HepG2 (cell line): ENCODE results near the gene MYO5B.

ENCODE experiments used
- CCDC6 ChIP-seq: sonication (generic); formaldehyde crosslinking; IDR thresholded peaks from 2 replicates; pipeline ENCODE4 v1.8.1; 2022; ENCODE audit warnings: mild to moderate bottlenecking, missing genetic modification reagents, moderate library complexity
- CSRNP1 ChIP-seq: sonication (generic); formaldehyde crosslinking; IDR thresholded peaks from 2 replicates; pipeline ENCODE4 v1.8.1; 2023; ENCODE audit warnings: mild to moderate bottlenecking, missing genetic modification reagents
- CTCF ChIP-seq: sonication (generic); formaldehyde crosslinking; IDR thresholded peaks from 2 replicates; pipeline ENCODE4 v1.5.0; 2020; ENCODE audit warnings: mild to moderate bottlenecking, missing genetic modification reagents, moderate library complexity
- FOXM1 ChIP-seq: sonication (generic); formaldehyde crosslinking; IDR thresholded peaks from 2 replicates; pipeline ENCODE4 v1.5.0; 2020; ENCODE audit warnings: missing genetic modification reagents
- IRF2 ChIP-seq: IDR thresholded peaks from 2 replicates; pipeline ENCODE4 v1.6.1; 2018; ENCODE audit warnings: missing genetic modification reagents, missing compliant biosample characterization
- MLXIP ChIP-seq: sonication (generic); formaldehyde crosslinking; IDR thresholded peaks from 2 replicates; pipeline ENCODE4 v1.9.0; 2021; ENCODE audit warnings: missing genetic modification reagents, borderline replicate concordance
- POLR2AphosphoS5 ChIP-seq: IDR thresholded peaks from 2 replicates; pipeline ENCODE4 v1.6.1; 2012; ENCODE audit warnings: low read depth, low read length
- RAD51 ChIP-seq: fragments of 450-650 bp; IDR thresholded peaks from 2 replicates; pipeline ENCODE4 v1.6.1; 2016; ENCODE audit warnings: borderline replicate concordance
- RNF219 ChIP-seq: sonication (generic); formaldehyde crosslinking; IDR thresholded peaks from 2 replicates; pipeline ENCODE4 v1.5.0; 2020; ENCODE audit warnings: mild to moderate bottlenecking, missing genetic modification reagents
- SCMH1 ChIP-seq: sonication (generic); formaldehyde crosslinking; IDR thresholded peaks from 2 replicates; pipeline ENCODE4 v1.9.0; 2021; ENCODE audit warnings: missing genetic modification reagents, mild to moderate bottlenecking, borderline replicate concordance
- SMAD1 ChIP-seq: sonication (generic); formaldehyde crosslinking; IDR thresholded peaks from 2 replicates; pipeline ENCODE4 v1.4.0; 2020; ENCODE audit warnings: missing genetic modification reagents, low read depth, mild to moderate bottlenecking, borderline replicate concordance
- TRIM22 ChIP-seq: fragments of 450-650 bp; IDR thresholded peaks from 2 replicates; pipeline ENCODE4 v1.6.1; 2017
- ZFP82 ChIP-seq: sonication (generic); formaldehyde crosslinking; IDR thresholded peaks from 2 replicates; pipeline ENCODE4 v1.5.1; 2020; ENCODE audit warnings: mild to moderate bottlenecking, missing genetic modification reagents, borderline replicate concordance
- ZNF512B ChIP-seq: sonication (generic); formaldehyde crosslinking; IDR thresholded peaks from 2 replicates; pipeline ENCODE4 v1.5.1; 2020; ENCODE audit warnings: missing genetic modification reagents, mild to moderate bottlenecking, borderline replicate concordance

GRCh38 chr18:49960376-49960775, 234.6 kb downstream of the MYO5B start:
- no peak for TF ChIP-seq RAD51
- TF ChIP-seq POLR2AphosphoS5: no peak
- TF ChIP-seq FOXM1 (CRISPR knock-in tag): no peak
- no peak for TF ChIP-seq RNF219 (CRISPR knock-in tag)
- TF ChIP-seq SCMH1 (CRISPR knock-in tag): no peak
- no peak for TF ChIP-seq CCDC6 (CRISPR knock-in tag)
- no peak for TF ChIP-seq IRF2 (CRISPR knock-in tag)
- no peak for TF ChIP-seq TRIM22
- TF ChIP-seq CSRNP1: no peak
- no peak for TF ChIP-seq SMAD1 (CRISPR knock-in tag)
- TF ChIP-seq CTCF (CRISPR knock-in tag): no peak
- no peak for TF ChIP-seq ZFP82 (CRISPR knock-in tag)
- no peak for TF ChIP-seq MLXIP (CRISPR knock-in tag)
- TF ChIP-seq ZNF512B (CRISPR knock-in tag): no peak
